ENCODE measurements around the gene NTSR1. TPM values are rescaled to one million over a fixed set of nuclear protein-coding genes. Genes with fewer than 3 reads are reported as not detected.

The NTSR1 gene
- total RNA-seq, 2 donors from 2014 or later, result 0.74 TPM; not detected in 1

- H3K4me3 ChIP-seq, result no peak overlapping the region
- TF ChIP-seq CTCF (IDR thresholded peaks at IDR 0.05), result no peak
- no peak for TF ChIP-seq POLR2AphosphoS5 (IDR thresholded peaks at IDR 0.05)
- TF ChIP-seq POLR2A (IDR thresholded peaks at IDR 0.05), result no peak
- H3K9me3 ChIP-seq, result no peaks in the 10 kb centered on the region
- no peaks in the 10 kb centered on the region for H3K36me3 ChIP-seq
- no peak overlapping the region for H3K27ac ChIP-seq
- 77% methylated on average over 14 of the region's 14 CpGs for WGBS
- H3K4me1 ChIP-seq (replicated peaks), result no peaks in the 10 kb centered on the region
- DNase-seq (ENCODE audit: low spot score), result no peak
- intact Hi-C loops (cut with DNase I), result no loop called here
- H3K27me3 ChIP-seq (replicated peaks; ENCODE audit: insufficient read depth), result no peaks in the 10 kb centered on the region
Measured at GRCh38 chr20:62751551-62752150, 43.0 kb downstream of the NTSR1 start.

- Histone ChIP-seq H3K27me3 (replicated peaks; ENCODE audit: insufficient read depth) (no peaks in the 10 kb centered on the region), H3K4me1 (replicated peaks) (no peaks in the 10 kb centered on the region), H3K27ac (no peak overlapping the region), H3K9me3 (no peaks in the 10 kb centered on the region), H3K4me3 (no peak overlapping the region), H3K36me3 (no peaks in the 10 kb centered on the region)
- no peak for DNase-seq (ENCODE audit: low spot score)
- TF ChIP-seq CTCF (IDR thresholded peaks at IDR 0.05) (no peak), POLR2AphosphoS5 (IDR thresholded peaks at IDR 0.05) (no peak), POLR2A (IDR thresholded peaks at IDR 0.05) (no peak)
- intact Hi-C loops (cut with DNase I), result no loop called here
- 27% methylated on average over 22 of the region's 22 CpGs for WGBS
Measured at GRCh38 chr20:62752181-62752670, 43.6 kb downstream of the NTSR1 start.

- Histone ChIP-seq H3K4me1 (replicated peaks) (no peaks in the 10 kb centered on the region), H3K27ac (no peak overlapping the region), H3K36me3 (no peaks in the 10 kb centered on the region), H3K4me3 (no peak overlapping the region), H3K9me3 (no peaks in the 10 kb centered on the region), H3K27me3 (replicated peaks; ENCODE audit: insufficient read depth) (no peaks in the 10 kb centered on the region)
- intact Hi-C loops (cut with DNase I), result no loop called here
- TF ChIP-seq POLR2AphosphoS5 (IDR thresholded peaks at IDR 0.05) (no peak), CTCF (IDR thresholded peaks at IDR 0.05) (no peak), POLR2A (IDR thresholded peaks at IDR 0.05) (no peak)
- no peak for DNase-seq (ENCODE audit: low spot score)
- 76% methylated on average over 28 of the region's 29 CpGs for WGBS
Measured at GRCh38 chr20:62752671-62753501, 44.2 kb downstream of the NTSR1 start.

GRCh38 chr20:62753626-62754025 lies 45.0 kb downstream of the NTSR1 start:
- intact Hi-C loops (cut with DNase I), result no loop called here
- Histone ChIP-seq H3K27ac (no peak overlapping the region), H3K36me3 (no peaks in the 10 kb centered on the region), H3K4me1 (replicated peaks) (no peaks in the 10 kb centered on the region), H3K4me3 (no peak overlapping the region), H3K9me3 (no peaks in the 10 kb centered on the region), H3K27me3 (replicated peaks; ENCODE audit: insufficient read depth) (no peaks in the 10 kb centered on the region)
- TF ChIP-seq POLR2A (IDR thresholded peaks at IDR 0.05), result no peak
- no peak for TF ChIP-seq POLR2AphosphoS5 (IDR thresholded peaks at IDR 0.05)
- no peak for TF ChIP-seq CTCF (IDR thresholded peaks at IDR 0.05)
- WGBS, result 94% methylated on average over 9 of the region's 11 CpGs
- DNase-seq (ENCODE audit: low spot score), result no peak
